Loucy (cell line): ENCODE data around the gene BHLHE40.
A peak's percentile ranks its signal among the peaks of the same experiment; 100 is the strongest.

Experiments
- H2AFZ ChIP-seq: fragments of 200-600 bp; sonication (generic); 2 replicates; pipeline ENCODE4 v1.6.0; 2016; ENCODE audit warnings: antibody characterized with exemption, mild to moderate bottlenecking, low read length, moderate library complexity
- H3F3A ChIP-seq: fragments of 200-600 bp; 2 replicates; pipeline ENCODE4 v1.6.0; 2016; ENCODE audit warnings: antibody characterized with exemption, low read depth, mild to moderate bottlenecking
- H3K27me3 ChIP-seq: fragments of 200-600 bp; sonication (generic); 2 replicates; pipeline ENCODE4 v1.6.1; 2014; ENCODE audit warnings: low read length, mild to moderate bottlenecking; ENCODE audit not compliant: insufficient read depth, poor library complexity, severe bottlenecking
- H3K36me3 ChIP-seq: fragments of 200-600 bp; sonication (generic); 2 replicates; pipeline ENCODE4 v1.6.1; 2016; ENCODE audit warnings: low read length; ENCODE audit not compliant: insufficient read depth
- H3K4me1 ChIP-seq: fragments of 200-600 bp; sonication (generic); 2 replicates; pipeline ENCODE4 v1.5.1; 2014; ENCODE audit warnings: low read length, mild to moderate bottlenecking; ENCODE audit not compliant: insufficient read depth, poor library complexity, severe bottlenecking
- H3K4me2 ChIP-seq: fragments of 200-600 bp; sonication (generic); 2 replicates; pipeline ENCODE4 v1.6.0; 2014; ENCODE audit warnings: antibody characterized with exemption, low read length, low read depth, mild to moderate bottlenecking; ENCODE audit not compliant: poor library complexity, severe bottlenecking
- H3K4me3 ChIP-seq: fragments of 200-600 bp; sonication (generic); 2 replicates; pipeline ENCODE4 v1.5.1; 2014; ENCODE audit warnings: low read length, mild to moderate bottlenecking, mixed read lengths; ENCODE audit not compliant: poor library complexity, severe bottlenecking
- H3K79me2 ChIP-seq: fragments of 200-600 bp; sonication (generic); 2 replicates; pipeline ENCODE4 v1.6.1; 2014; ENCODE audit warnings: low read length; ENCODE audit not compliant: insufficient read depth
- H3K9ac ChIP-seq: fragments of 200-600 bp; sonication (generic); 2 replicates; pipeline ENCODE4 v1.6.0; 2014; ENCODE audit warnings: mild to moderate bottlenecking, low read depth, low read length, moderate library complexity; ENCODE audit not compliant: poor library complexity, severe bottlenecking
- H3K9me2 ChIP-seq: fragments of 200-600 bp; sonication (generic); replicated peaks from 2 replicates; pipeline ENCODE4 v1.6.1; 2016; ENCODE audit warnings: low read depth, low read length, mixed read lengths
- H3K9me3 ChIP-seq: fragments of 200-600 bp; sonication (generic); 2 replicates; pipeline ENCODE4 v1.6.1; 2014; ENCODE audit warnings: mild to moderate bottlenecking, antibody characterized with exemption, low read length, low read depth; ENCODE audit not compliant: insufficient read depth
- H4K20me1 ChIP-seq: fragments of 200-600 bp; sonication (generic); 2 replicates; pipeline ENCODE4 v1.6.0; 2014; ENCODE audit warnings: antibody characterized with exemption, low read length, mild to moderate bottlenecking; ENCODE audit not compliant: insufficient read depth, poor library complexity, severe bottlenecking
- CTCF ChIP-seq: fragments of 200-600 bp; sonication (generic); conservative IDR thresholded peaks from 2 replicates; pipeline ENCODE4 v1.5.1; 2014; ENCODE audit warnings: mild to moderate bottlenecking, antibody characterized with exemption, low read length
- EZH2phosphoT487 ChIP-seq: fragments of 200-600 bp; IDR thresholded peaks from 2 replicates; pipeline ENCODE4 v1.6.1; 2018; ENCODE audit warnings: antibody characterized with exemption, mild to moderate bottlenecking, moderate library complexity, borderline replicate concordance

The BHLHE40 gene

GRCh38 chr3:4979428-4980228 lies at the start of gene BHLHE40:
Gene BHLHE40, plus strand, starts transcription at chr3:4979437. Its CDS starts 282 bp downstream, at chr3:4979719.
- peaks cover 50% of the 10 kb centered on the region for H3K4me1 ChIP-seq

GRCh38 chr3:4930501-4930900 lies 48.7 kb upstream of the BHLHE40 start:
- Histone ChIP-seq H2AFZ (no peak overlapping the region), H3K9me2 (no peaks in the 10 kb centered on the region), H3K9ac (no peak overlapping the region), H3K4me3 (no peak overlapping the region), H3K79me2 (no peaks in the 10 kb centered on the region), H3K4me2 (no peak overlapping the region), H4K20me1 (no peaks in the 10 kb centered on the region), H3K27me3 (no peaks in the 10 kb centered on the region), H3F3A (no peaks in the 10 kb centered on the region), H3K9me3 (no peaks in the 10 kb centered on the region), H3K36me3 (no peaks in the 10 kb centered on the region), H3K4me1 (no peaks in the 10 kb centered on the region)
- TF ChIP-seq EZH2phosphoT487 (no peak), CTCF (peak; percentile 31)

More at GRCh38 chr3:4979428-4980228, at the start of gene BHLHE40:
- Histone ChIP-seq H3K79me2 (peaks cover 53% of the 10 kb centered on the region), H3K4me3 (peak within 1 kb of the TSS; percentile 88), H3K4me2 (peak within 1 kb of the TSS; percentile 98), H2AFZ (peak within 1 kb of the TSS; percentile 80), H3K9me2 (no peaks in the 10 kb centered on the region), H3K27me3 (no peaks in the 10 kb centered on the region), H3F3A (peaks cover 7% of the 10 kb centered on the region; the same call in 1 of the 2 replicates), H3K9ac (peak within 1 kb of the TSS; percentile 96), H4K20me1 (peaks cover 34% of the 10 kb centered on the region), H3K36me3 (peaks cover 22% of the 10 kb centered on the region; the same call in 1 of the 2 replicates), H3K9me3 (no peaks in the 10 kb centered on the region)
- TF ChIP-seq CTCF (no peak), EZH2phosphoT487 (no peak)

GRCh38 chr3:4934050-4934449 lies 45.2 kb upstream of the BHLHE40 start:
- TF ChIP-seq EZH2phosphoT487 (no peak), CTCF (no peak)
- Histone ChIP-seq H3K27me3 (no peaks in the 10 kb centered on the region), H3K9me2 (no peaks in the 10 kb centered on the region), H3K36me3 (no peaks in the 10 kb centered on the region), H3K79me2 (no peaks in the 10 kb centered on the region), H3K9ac (no peak overlapping the region), H2AFZ (no peak overlapping the region), H3K4me2 (no peak overlapping the region), H3K4me1 (no peaks in the 10 kb centered on the region), H3K9me3 (no peaks in the 10 kb centered on the region), H4K20me1 (no peaks in the 10 kb centered on the region), H3F3A (no peaks in the 10 kb centered on the region), H3K4me3 (no peak overlapping the region)
